Measurements from ENCODE around the gene CTAG2.

GRCh38 chrX:154658957-154659356 lies 5.6 kb upstream of the CTAG2 start:
- TF ChIP-seq CTCF (IDR thresholded peaks at IDR 0.05) (no peak), POLR2A (IDR thresholded peaks at IDR 0.05) (no peak)

All from esophagus squamous epithelium (tissue), 4 donors.